Measurements from ENCODE around the gene VIM. TPM values are rescaled to one million over a fixed set of nuclear protein-coding genes. Genes with fewer than 3 reads are reported as not detected.
A peak's percentile ranks its signal among the peaks of the same experiment; 100 is the strongest.

The VIM gene
- total and polyA plus RNA-seq, 10 of the 15 experiments (the other 5 are each of a cell fraction or from before 2014, with no cell fraction given), result 44.2 to 287 (median 188) TPM

- TF ChIP-seq, protein P1, sequence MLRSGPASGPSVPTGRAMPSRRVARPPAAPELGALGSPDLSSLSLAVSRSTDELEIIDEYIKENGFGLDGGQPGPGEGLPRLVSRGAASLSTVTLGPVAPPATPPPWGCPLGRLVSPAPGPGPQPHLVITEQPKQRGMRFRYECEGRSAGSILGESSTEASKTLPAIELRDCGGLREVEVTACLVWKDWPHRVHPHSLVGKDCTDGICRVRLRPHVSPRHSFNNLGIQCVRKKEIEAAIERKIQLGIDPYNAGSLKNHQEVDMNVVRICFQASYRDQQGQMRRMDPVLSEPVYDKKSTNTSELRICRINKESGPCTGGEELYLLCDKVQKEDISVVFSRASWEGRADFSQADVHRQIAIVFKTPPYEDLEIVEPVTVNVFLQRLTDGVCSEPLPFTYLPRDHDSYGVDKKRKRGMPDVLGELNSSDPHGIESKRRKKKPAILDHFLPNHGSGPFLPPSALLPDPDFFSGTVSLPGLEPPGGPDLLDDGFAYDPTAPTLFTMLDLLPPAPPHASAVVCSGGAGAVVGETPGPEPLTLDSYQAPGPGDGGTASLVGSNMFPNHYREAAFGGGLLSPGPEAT (IDR thresholded peaks at IDR 0.05; ENCODE audit: low read depth), result 0 out of 2 replicates have a peak, but pooled peaks have one; percentile 32
- TF ChIP-seq DPF2 (IDR thresholded peaks at IDR 0.05) (peak; percentile 61; the same call in 1 of the 2 replicates), RAD51 (IDR thresholded peaks at IDR 0.05) (no peak), CEBPB (IDR thresholded peaks at IDR 0.05; ENCODE audit: borderline replicate concordance in 1 of 2, low read depth in 2 of 2, low read length in 2 of 2) (no peak), BRCA1 (IDR thresholded peaks at IDR 0.05; ENCODE audit: low read depth, low read length) (no peak), YY1 (IDR thresholded peaks at IDR 0.05; ENCODE audit: low read depth, low read length) (no peak), HDGF (IDR thresholded peaks at IDR 0.05) (no peak), NR2F1 (conservative IDR thresholded peaks at IDR 0.05) (0 out of 2 replicates have a peak, but pooled peaks have one; percentile 29), MTA3 (IDR thresholded peaks at IDR 0.05; ENCODE audit: borderline replicate concordance, low read length) (0 out of 2 replicates have a peak, but pooled peaks have one; percentile 61), CREB1 (IDR thresholded peaks at IDR 0.05; ENCODE audit: low read depth) (no peak), LARP7 (IDR thresholded peaks at IDR 0.05) (no peak), SP1 (IDR thresholded peaks at IDR 0.05; ENCODE audit: low read depth, low read length) (no peak), TAF1 (IDR thresholded peaks at IDR 0.05; ENCODE audit: borderline replicate concordance, low read depth, low read length) (no peak), TCF7 (IDR thresholded peaks at IDR 0.05; ENCODE audit: borderline replicate concordance) (no peak), HCFC1 (IDR thresholded peaks at IDR 0.05; ENCODE audit: low read length) (no peak), CBX5 (IDR thresholded peaks at IDR 0.05; ENCODE audit: low read depth) (0 out of 2 replicates have a peak, but pooled peaks have one; percentile 67), IKZF2 (IDR thresholded peaks at IDR 0.05) (peak; percentile 51 to 66)
- TF ChIP-seq, protein P2, sequence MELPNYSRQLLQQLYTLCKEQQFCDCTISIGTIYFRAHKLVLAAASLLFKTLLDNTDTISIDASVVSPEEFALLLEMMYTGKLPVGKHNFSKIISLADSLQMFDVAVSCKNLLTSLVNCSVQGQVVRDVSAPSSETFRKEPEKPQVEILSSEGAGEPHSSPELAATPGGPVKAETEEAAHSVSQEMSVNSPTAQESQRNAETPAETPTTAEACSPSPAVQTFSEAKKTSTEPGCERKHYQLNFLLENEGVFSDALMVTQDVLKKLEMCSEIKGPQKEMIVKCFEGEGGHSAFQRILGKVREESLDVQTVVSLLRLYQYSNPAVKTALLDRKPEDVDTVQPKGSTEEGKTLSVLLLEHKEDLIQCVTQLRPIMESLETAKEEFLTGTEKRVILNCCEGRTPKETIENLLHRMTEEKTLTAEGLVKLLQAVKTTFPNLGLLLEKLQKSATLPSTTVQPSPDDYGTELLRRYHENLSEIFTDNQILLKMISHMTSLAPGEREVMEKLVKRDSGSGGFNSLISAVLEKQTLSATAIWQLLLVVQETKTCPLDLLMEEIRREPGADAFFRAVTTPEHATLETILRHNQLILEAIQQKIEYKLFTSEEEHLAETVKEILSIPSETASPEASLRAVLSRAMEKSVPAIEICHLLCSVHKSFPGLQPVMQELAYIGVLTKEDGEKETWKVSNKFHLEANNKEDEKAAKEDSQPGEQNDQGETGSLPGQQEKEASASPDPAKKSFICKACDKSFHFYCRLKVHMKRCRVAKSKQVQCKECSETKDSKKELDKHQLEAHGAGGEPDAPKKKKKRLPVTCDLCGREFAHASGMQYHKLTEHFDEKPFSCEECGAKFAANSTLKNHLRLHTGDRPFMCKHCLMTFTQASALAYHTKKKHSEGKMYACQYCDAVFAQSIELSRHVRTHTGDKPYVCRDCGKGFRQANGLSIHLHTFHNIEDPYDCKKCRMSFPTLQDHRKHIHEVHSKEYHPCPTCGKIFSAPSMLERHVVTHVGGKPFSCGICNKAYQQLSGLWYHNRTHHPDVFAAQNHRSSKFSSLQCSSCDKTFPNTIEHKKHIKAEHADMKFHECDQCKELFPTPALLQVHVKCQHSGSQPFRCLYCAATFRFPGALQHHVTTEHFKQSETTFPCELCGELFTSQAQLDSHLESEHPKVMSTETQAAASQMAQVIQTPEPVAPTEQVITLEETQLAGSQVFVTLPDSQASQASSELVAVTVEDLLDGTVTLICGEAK (IDR thresholded peaks at IDR 0.05; ENCODE audit: borderline replicate concordance), result no peak
- TF ChIP-seq, protein P3, sequence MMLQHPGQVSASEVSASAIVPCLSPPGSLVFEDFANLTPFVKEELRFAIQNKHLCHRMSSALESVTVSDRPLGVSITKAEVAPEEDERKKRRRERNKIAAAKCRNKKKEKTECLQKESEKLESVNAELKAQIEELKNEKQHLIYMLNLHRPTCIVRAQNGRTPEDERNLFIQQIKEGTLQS (IDR thresholded peaks at IDR 0.05; ENCODE audit: borderline replicate concordance, extremely low read depth, low read depth, low read length), result no peak
- TF ChIP-seq, protein P4, sequence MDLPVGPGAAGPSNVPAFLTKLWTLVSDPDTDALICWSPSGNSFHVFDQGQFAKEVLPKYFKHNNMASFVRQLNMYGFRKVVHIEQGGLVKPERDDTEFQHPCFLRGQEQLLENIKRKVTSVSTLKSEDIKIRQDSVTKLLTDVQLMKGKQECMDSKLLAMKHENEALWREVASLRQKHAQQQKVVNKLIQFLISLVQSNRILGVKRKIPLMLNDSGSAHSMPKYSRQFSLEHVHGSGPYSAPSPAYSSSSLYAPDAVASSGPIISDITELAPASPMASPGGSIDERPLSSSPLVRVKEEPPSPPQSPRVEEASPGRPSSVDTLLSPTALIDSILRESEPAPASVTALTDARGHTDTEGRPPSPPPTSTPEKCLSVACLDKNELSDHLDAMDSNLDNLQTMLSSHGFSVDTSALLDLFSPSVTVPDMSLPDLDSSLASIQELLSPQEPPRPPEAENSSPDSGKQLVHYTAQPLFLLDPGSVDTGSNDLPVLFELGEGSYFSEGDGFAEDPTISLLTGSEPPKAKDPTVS (IDR thresholded peaks at IDR 0.05; ENCODE audit: low read depth, low read length), result no peak
- TF ChIP-seq, protein P5, sequence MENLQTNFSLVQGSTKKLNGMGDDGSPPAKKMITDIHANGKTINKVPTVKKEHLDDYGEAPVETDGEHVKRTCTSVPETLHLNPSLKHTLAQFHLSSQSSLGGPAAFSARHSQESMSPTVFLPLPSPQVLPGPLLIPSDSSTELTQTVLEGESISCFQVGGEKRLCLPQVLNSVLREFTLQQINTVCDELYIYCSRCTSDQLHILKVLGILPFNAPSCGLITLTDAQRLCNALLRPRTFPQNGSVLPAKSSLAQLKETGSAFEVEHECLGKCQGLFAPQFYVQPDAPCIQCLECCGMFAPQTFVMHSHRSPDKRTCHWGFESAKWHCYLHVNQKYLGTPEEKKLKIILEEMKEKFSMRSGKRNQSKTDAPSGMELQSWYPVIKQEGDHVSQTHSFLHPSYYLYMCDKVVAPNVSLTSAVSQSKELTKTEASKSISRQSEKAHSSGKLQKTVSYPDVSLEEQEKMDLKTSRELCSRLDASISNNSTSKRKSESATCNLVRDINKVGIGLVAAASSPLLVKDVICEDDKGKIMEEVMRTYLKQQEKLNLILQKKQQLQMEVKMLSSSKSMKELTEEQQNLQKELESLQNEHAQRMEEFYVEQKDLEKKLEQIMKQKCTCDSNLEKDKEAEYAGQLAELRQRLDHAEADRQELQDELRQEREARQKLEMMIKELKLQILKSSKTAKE (IDR thresholded peaks at IDR 0.05; ENCODE audit: low read depth, poor library complexity, severe bottlenecking), result peak; percentile 51
Observed at GRCh38 chr10:17232276-17232960, 4.4 kb downstream of the VIM start (continued).
